HEK293 (cell line): ENCODE measurements around the gene CCNI2.

ENCODE experiments used
- CTCF ChIP-seq: fragments of 450-650 bp; formaldehyde crosslinking; IDR thresholded peaks from 2 replicates; pipeline ENCODE4 v1.5.1; 2016; ENCODE audit warnings: missing biosample characterization, missing genetic modification characterization
- HOXA7 ChIP-seq: sonication (generic); formaldehyde crosslinking; IDR thresholded peaks from 2 replicates; pipeline ENCODE4 v1.8.1; 2022; ENCODE audit warnings: missing genetic modification reagents, borderline replicate concordance
- ZFP41 ChIP-seq: fragments of 450-650 bp; formaldehyde crosslinking; IDR thresholded peaks from 2 replicates; pipeline ENCODE4 v1.5.1; 2016; ENCODE audit warnings: missing biosample characterization, missing genetic modification characterization, borderline replicate concordance
- ZNF114 ChIP-seq: fragments of 450-650 bp; formaldehyde crosslinking; IDR thresholded peaks from 2 replicates; pipeline ENCODE4 v1.5.0; 2017; ENCODE audit warnings: missing biosample characterization, missing genetic modification characterization
- ZNF324 ChIP-seq: fragments of 450-650 bp; formaldehyde crosslinking; IDR thresholded peaks from 2 replicates; pipeline ENCODE4 v1.5.1; 2016; ENCODE audit warnings: missing biosample characterization, missing genetic modification characterization
- ZNF596 ChIP-seq: fragments of 450-650 bp; IDR thresholded peaks from 2 replicates; pipeline ENCODE4 v1.5.0; 2018; ENCODE audit warnings: missing biosample characterization, mild to moderate bottlenecking, missing genetic modification characterization, moderate library complexity
- ZNF629 ChIP-seq: fragments of 450-650 bp; formaldehyde crosslinking; IDR thresholded peaks from 2 replicates; pipeline ENCODE4 v1.5.1; 2017; ENCODE audit warnings: missing biosample characterization, missing genetic modification characterization
- ZNF670 ChIP-seq: fragments of 450-650 bp; formaldehyde crosslinking; IDR thresholded peaks from 2 replicates; pipeline ENCODE4 v1.5.1; 2016; ENCODE audit warnings: missing biosample characterization, missing genetic modification characterization, low read depth
- ZNF785 ChIP-seq: fragments of 450-650 bp; formaldehyde crosslinking; IDR thresholded peaks from 2 replicates; pipeline ENCODE4 v1.5.1; 2016; ENCODE audit warnings: missing biosample characterization, missing genetic modification characterization

DNA sequence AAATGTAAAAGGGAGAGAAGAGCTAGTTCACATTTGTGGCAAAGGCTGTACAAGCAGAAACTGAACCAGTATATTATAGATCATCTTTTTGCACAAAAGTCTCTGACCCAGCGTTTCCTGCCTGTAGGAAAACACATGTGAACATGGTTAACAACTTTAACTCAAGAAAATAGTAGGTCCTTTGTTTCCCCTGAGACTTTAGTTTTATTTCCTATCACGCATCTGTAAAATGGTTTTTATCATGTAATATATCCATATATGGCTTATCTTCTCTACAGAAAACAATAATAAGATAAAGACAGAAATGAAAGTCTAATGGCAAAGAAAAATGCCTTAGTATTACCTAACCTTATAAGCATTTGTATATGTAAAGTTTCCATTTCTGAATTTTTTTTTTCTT, 12.5 kb upstream of the CCNI2 start:
- TF ChIP-seq CTCF (tag by site-specific recombination): no peak
- no peak for TF ChIP-seq ZFP41 (tag by site-specific recombination)
- TF ChIP-seq ZNF785 (tag by site-specific recombination): no peak
- TF ChIP-seq ZNF629 (tag by site-specific recombination): no peak
- no peak for TF ChIP-seq HOXA7 (CRISPR knock-in tag)
- TF ChIP-seq ZNF114 (tag by site-specific recombination): no peak
- no peak for TF ChIP-seq ZNF324 (tag by site-specific recombination)
- TF ChIP-seq ZNF670 (tag by site-specific recombination): no peak
- TF ChIP-seq ZNF596: no peak
